NCI-H1092 treated with DMSO at 0.1 percent for 48 hours (cell line): ENCODE results near the gene LRRC2.
A peak's percentile ranks its signal among the peaks of the same experiment; 100 is the strongest.
"Not testable (repeated sequence)": the region's sequence is repeated elsewhere in the genome, so short reads cannot be mapped to it uniquely, and the experiment has no call there.

Experiments used
- DNase-seq: peaks from one replicate; lab custom pipeline; 2025; lab: John Stamatoyannopoulos, UW

Gene LRRC2

GRCh38 chr3:46580675-46581074 lies 14.6 kb upstream of the LRRC2 start:
- no peak for DNase-seq

GRCh38 chr3:46579756-46580286 lies 13.7 kb upstream of the LRRC2 start:
- DNase-seq = no peak

GRCh38 chr3:46578973-46579755 lies 13.1 kb upstream of the LRRC2 start:
- DNase-seq = no peak

GRCh38 chr3:46577580-46578249 lies 11.6 kb upstream of the LRRC2 start:
- not testable (repeated sequence) for DNase-seq

- no peak for DNase-seq
Observed at GRCh38 chr3:46576879-46577278, 10.8 kb upstream of the LRRC2 start.

GRCh38 chr3:46576386-46576785 lies 10.3 kb upstream of the LRRC2 start:
- DNase-seq = no peak

GRCh38 chr3:46575577-46576222 lies 9.6 kb upstream of the LRRC2 start:
- no peak for DNase-seq

- no peak for DNase-seq
Observed at GRCh38 chr3:46574881-46575576, 8.9 kb upstream of the LRRC2 start.

- no peak for DNase-seq
Observed at GRCh38 chr3:46574243-46574646, 8.1 kb upstream of the LRRC2 start.

GRCh38 chr3:46573701-46574100 lies 7.6 kb upstream of the LRRC2 start:
- DNase-seq = no peak

- no peak for DNase-seq
Observed at GRCh38 chr3:46571684-46572083, 5.6 kb upstream of the LRRC2 start.

GRCh38 chr3:46565607-46566039 lies 479 bp downstream of the LRRC2 start:
- no peak for DNase-seq

- DNase-seq = no peak
Observed at GRCh38 chr3:46565077-46565476, 1.0 kb downstream of the LRRC2 start.

GRCh38 chr3:46564190-46565021 lies 1.7 kb downstream of the LRRC2 start:
- DNase-seq = no peak

- DNase-seq = no peak
Observed at GRCh38 chr3:46561951-46562350, 4.2 kb downstream of the LRRC2 start.

- DNase-seq = no peak
Observed at GRCh38 chr3:46561511-46561910, 4.6 kb downstream of the LRRC2 start.

GRCh38 chr3:46559091-46559704 lies 6.9 kb downstream of the LRRC2 start:
- DNase-seq = no peak

GRCh38 chr3:46558184-46559043 lies 7.7 kb downstream of the LRRC2 start:
- peak; percentile 48 for DNase-seq

GRCh38 chr3:46557814-46558183 lies 8.3 kb downstream of the LRRC2 start:
- no peak for DNase-seq

- no peak for DNase-seq
Observed at GRCh38 chr3:46553154-46553553, 12.9 kb downstream of the LRRC2 start.
